DMS153 (cell line): ENCODE data around the gene APBB2.
"Not testable (repeated sequence)": the region's sequence is repeated elsewhere in the genome, so short reads cannot be mapped to it uniquely, and the experiment has no call there.

Experiments used
- DNase-seq: peaks from one replicate; lab custom pipeline; 2025; lab: John Stamatoyannopoulos, UW

Gene APBB2

DNA sequence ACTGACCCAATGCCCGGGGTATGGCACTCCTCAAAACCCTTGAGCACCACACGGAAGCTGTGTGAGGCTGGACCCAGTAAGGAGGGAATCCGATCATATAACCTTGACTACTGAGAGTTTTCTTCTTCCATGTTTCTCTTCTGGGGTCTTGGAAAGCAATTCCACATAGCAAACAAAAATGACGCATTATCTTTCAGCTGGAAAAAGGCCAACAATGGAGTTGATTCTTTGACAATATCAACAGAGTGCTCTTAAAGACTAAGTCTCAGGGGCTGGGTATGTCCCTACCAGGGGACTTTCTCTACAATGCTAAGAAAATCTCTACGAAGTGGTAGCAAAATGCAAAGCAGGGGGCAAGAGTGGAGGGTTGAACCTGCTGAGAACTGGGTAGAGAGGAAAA, 276.0 kb downstream of the APBB2 start:
- DNase-seq: no peak

GRCh38 chr4:40937140-40937725, 277.1 kb downstream of the APBB2 start:
- no peak for DNase-seq

- no peak for DNase-seq
These were observed 279.7 kb downstream of the APBB2 start for GRCh38 chr4:40934676-40935075.

- DNase-seq: no peak
These were observed 280.9 kb downstream of the APBB2 start for GRCh38 chr4:40933272-40934053.

DNA sequence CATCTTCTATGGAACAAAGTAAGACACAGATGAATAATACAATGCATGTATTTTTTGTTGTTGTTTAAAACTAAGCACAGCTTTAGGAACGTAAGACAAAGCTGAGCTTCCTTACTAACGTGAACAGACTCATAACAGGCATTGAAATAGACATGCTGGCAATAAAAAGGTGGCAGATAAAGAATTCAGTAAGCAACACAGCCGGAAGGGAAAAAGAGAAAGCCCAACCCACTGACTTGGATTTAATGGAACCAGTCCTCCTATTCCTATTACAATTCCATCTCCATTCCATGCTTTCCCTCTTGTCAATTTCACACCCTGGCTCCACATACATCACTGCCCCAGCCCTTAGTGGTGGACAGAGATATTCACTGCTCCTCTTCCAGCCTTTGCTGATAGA, 282.5 kb downstream of the APBB2 start:
- DNase-seq: no peak

DNA sequence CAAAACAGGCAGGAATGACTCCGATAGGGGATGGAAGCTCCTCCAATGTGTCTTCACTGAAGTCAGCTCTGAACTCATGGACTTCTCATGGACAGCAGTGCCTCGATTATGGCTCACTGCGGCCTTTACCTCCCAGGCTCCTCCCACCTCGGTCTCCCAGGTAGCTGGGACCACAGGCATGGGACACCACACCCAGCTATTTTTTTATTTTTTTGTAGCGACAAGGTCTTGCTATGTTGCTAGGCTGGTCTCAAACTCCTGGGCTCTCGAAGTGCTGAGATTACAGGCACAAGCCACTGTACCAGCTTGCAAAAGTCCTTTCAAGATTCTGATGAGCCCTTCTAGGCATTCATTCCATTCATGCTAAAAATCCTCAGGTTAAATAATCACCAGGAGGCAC, 283.1 kb downstream of the APBB2 start:
- no peak for DNase-seq

DNA sequence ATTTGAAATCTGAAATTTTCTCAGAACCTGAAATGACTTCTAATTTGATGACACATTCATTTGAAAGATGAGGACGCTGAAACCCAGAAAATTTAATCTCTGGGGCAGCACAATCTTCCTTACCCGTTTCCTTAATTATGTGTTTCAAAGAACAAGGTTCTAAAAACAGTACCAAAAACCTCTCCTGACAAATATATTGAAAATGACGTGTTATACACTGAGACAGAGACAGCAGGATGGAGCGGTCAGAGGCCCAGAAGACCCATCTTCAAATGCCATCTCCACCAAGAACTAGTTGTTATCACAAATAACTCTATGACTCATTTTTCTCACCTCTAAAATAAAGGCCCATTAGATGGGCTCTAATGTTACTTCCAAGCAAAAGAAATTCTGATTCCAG, 287.3 kb downstream of the APBB2 start:
- DNase-seq: no peak

- no peak for DNase-seq
These were observed 289.6 kb downstream of the APBB2 start for GRCh38 chr4:40924793-40925117.

- no peak for DNase-seq
These were observed 290.1 kb downstream of the APBB2 start for GRCh38 chr4:40924096-40924792.

DNA sequence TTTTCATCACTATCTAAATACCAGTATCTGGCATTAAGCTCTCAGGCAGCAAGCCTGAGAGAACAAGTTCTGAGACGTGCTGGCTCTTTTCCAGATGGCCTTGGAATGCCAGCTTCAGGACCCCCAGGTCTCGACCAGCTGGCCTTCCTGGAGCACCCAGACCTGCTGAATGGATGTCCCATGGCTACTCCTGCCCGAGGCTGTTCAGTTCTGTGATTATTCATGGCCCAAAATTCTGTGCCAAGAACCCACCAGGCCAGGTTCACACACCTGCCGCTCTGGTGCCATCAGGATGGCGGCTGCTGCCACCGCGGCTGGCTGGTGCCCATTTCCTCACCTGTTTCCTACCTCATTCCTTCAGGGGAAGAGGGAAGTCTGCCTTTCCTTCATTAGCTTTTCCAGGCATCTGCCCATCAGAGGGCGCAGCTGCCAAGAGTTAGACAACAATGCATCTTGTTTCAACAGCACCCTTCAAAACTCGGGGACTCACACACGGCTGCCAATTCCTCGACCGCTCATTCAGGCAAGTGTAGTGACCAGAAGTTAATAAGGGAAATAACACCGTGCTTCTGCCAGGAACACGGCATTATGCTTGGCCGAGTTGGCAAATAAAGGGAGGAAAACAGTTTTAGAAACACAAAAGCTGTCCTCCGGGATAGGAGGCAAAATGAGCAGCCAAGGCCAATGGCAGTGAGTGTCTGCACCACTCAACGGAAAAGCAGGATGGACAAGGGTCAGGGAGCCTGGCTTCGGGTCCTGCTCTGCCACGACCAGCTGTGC, 290.8 kb downstream of the APBB2 start:
- DNase-seq: no peak

DNA sequence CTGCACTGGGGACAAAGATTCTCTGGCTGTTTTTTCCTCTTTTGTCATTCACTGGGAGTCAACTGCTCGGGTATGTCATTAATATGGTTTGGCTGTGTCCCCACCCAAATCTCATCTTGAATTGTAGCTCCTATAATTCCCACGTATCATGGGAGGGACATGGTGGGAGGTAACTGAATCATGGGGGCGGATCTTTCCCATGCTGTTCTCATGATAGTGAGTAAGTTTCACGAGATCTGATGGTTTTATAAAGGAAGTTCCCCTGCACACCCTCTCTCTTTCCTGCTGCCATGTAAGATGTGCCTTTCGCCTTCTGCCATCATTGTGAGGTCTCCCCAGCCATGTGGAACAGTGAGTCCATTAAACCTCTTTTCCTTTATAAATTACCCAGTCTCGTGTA, 294.4 kb downstream of the APBB2 start:
- not testable (repeated sequence) for DNase-seq

DNA sequence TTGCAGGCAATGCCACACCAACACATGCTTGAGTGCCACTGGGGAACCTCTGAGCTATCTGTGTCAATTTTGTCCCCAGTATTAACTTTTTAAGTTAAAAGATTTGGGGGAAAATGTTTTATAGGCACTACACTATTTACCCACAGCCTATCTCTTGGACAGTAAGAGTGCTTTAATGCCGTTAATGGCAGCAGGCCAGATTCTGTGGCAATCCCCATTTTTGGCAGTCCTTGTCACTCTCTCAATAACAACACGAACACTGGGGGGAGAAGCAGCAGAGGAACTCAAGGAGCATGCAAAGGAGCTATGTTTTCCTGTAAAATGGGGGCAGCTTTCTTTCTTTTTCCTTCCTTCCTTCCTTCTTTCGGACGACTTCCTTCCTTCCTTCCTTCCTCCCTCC, 296.0 kb downstream of the APBB2 start:
- DNase-seq: no peak

- no peak for DNase-seq
These were observed 297.5 kb downstream of the APBB2 start for GRCh38 chr4:40916880-40917279.

DNA sequence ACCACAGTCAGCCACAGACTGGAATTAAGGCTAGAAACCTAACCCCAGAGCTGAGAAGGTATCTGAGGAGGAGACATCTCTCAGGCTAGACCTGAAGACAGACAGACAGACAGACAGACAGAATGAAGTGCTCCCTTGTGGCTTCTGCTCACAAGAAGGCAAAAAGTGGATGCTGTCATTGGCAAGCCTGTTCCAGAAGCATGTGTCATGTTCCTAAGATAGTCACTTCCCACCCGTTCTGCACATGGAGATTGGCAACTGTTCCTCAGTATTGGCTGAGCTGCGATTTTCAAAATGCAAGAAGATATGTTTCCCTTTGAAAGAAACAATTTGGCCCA, 298.2 kb downstream of the APBB2 start:
- no peak for DNase-seq

DNA sequence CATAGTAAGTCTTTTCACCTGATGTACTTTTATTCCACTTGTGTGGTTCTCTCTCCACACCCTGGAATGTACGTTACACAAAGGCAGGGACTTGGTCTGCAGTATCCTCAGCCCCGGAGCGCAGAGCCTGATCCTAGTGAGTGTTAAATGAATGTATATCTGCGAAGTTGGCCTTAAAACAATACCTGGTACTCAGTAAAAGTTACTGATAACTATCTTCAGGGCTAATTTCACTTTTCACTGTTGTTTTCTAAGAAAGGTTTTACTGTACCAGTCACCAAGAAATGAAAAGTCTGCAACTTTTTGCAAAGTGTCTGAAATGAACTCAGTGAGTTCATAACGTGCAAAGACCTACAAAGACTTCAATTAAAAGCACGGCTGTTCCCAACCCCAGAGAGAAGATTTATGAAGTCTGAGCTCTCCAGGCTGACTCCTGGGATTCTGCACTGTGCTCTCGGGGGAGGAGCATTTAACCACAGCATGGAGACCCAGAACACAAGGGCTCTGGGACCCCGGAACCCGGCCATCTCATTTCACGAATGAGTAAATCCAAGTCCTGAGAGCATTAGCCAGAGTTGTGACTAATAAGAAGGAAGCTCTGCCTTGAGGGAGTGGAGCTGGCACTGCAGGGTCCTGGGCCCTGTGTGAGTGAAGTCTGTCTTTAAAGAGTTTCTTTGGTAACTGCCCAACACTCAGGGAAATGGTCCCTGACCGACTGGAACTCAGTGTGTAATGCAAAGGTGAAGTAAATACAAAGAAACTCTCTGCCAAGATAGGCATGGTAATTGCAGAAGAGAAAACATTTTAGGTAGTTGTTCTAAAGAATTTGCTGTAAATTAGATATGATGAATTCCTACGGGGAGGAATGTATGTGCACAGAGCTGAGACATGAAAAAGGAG, 298.8 kb downstream of the APBB2 start:
- DNase-seq: no peak

- no peak for DNase-seq
These were observed 301.7 kb downstream of the APBB2 start for GRCh38 chr4:40912460-40913184.

GRCh38 chr4:40910706-40911105, 303.6 kb downstream of the APBB2 start:
- DNase-seq: no peak

GRCh38 chr4:40909363-40909876, 304.9 kb downstream of the APBB2 start:
- DNase-seq: peak; percentile 57

DNA sequence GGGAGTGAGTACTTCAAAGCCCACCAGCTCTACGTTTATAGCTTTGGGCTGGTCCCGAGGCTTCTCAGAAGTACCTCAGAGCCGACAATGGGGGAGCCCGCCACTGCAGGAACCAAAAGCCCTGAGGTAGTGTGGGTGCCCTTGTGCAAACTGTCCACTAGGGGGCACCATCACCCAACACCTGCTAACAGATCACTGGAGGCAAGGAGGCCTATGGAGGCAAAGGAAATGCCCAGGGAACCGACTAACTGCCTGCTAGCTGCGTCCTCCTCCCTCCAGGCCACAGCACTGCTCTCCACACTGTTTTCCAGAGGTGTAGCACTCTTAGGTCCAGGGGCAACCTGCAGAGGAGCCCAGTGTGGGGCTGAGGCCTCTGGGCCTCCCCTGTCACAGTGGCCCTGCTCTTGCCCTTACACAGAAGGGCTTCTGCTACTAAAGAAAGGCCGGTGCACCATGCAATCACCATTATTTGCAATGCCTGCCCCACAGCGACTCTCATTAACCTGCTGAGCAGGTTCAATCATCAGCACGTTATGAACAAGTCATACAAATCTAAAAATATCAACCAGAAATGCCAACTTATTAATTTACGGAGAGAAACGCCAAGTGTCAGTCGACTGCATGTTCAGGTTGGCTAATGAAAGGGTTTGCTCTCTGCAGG, 305.5 kb downstream of the APBB2 start:
- peak; percentile 67 for DNase-seq

DNA sequence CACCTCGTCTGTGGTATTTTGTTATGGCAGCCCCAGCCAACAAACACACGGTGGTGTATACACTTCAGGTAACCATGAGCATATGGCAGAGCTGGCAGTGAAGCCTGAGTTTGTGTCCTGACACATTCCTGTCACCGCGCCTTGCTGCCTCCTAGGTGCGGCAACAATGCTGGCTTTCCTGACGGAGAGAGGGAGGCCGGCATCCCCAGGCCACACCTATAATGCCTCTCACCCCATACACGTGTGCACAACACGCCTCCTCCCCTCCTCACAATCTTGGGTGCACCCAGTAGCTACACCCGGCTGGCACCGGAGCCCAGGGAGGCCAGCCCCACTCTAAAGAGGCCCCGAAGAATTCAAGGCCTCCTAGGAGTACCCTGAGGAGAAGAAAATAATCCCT, 306.0 kb downstream of the APBB2 start:
- DNase-seq: peak; percentile 23
